H1 (cell line): ENCODE data around the gene LRRC74B.

Source experiments
- RBBP5 ChIP-seq: IDR thresholded peaks from 2 replicates; pipeline ENCODE4 v1.7.1; 2012; ENCODE audit warnings: low read depth, mild to moderate bottlenecking, inconsistent platforms, low read length, moderate library complexity, borderline replicate concordance
- SIN3A ChIP-seq, 2 experiments: IDR thresholded peaks in 1 of 2; conservative IDR thresholded peaks in 1 of 2; 2 replicates each; pipeline ENCODE4 v1.6.1; 2011 to 2012; ENCODE audit warnings: low read length in 2 of 2, improper control_type of control experiment in 1 of 2, low read depth in 1 of 2, mild to moderate bottlenecking in 1 of 2

- TF ChIP-seq SIN3A (conservative IDR thresholded peaks at IDR 0.05 in 1 of 2, IDR thresholded peaks at IDR 0.05 in 1 of 2; ENCODE audit: low read depth in 1 of 2, low read length in 2 of 2) (no peak), RBBP5 (no peak)
Observed at GRCh38 chr22:21104126-21104691, 58.5 kb downstream of the LRRC74B start.
